Ishikawa (cell line): ENCODE data around the gene PTPRM.

Experiments used
- CEBPB ChIP-seq: IDR thresholded peaks from 2 replicates; pipeline ENCODE4 v1.6.1; 2012
- CREB1 ChIP-seq: IDR thresholded peaks from 2 replicates; pipeline ENCODE4 v1.6.1; 2012; ENCODE audit warnings: low read depth
- EGR1 ChIP-seq: IDR thresholded peaks from 2 replicates; pipeline ENCODE4 v1.6.1; 2012
- EP300 ChIP-seq: IDR thresholded peaks from 2 replicates; pipeline ENCODE4 v1.6.1; 2012; ENCODE audit warnings: borderline replicate concordance
- FOXM1 ChIP-seq: IDR thresholded peaks from 2 replicates; pipeline ENCODE4 v1.6.1; 2012; ENCODE audit warnings: low read depth, borderline replicate concordance
- MAX ChIP-seq: IDR thresholded peaks from 2 replicates; pipeline ENCODE4 v1.6.1; 2012
- NFIC ChIP-seq: IDR thresholded peaks from 2 replicates; pipeline ENCODE4 v1.6.1; 2012
- RAD21 ChIP-seq: IDR thresholded peaks from 2 replicates; pipeline ENCODE4 v1.6.1; 2012; ENCODE audit warnings: low read depth
- REST ChIP-seq: IDR thresholded peaks from 2 replicates; pipeline ENCODE4 v1.6.1; 2012; ENCODE audit warnings: low read depth, mild to moderate bottlenecking
- TAF1 ChIP-seq: IDR thresholded peaks from 2 replicates; pipeline ENCODE4 v1.6.1; 2012; ENCODE audit warnings: low read depth, mild to moderate bottlenecking
- TCF12 ChIP-seq: IDR thresholded peaks from 2 replicates; pipeline ENCODE4 v1.6.1; 2012; ENCODE audit warnings: low read depth
- TEAD4 ChIP-seq: IDR thresholded peaks from 2 replicates; pipeline ENCODE4 v1.6.1; 2012
- USF1 ChIP-seq: IDR thresholded peaks from 2 replicates; pipeline ENCODE4 v1.6.1; 2012
- YY1 ChIP-seq: IDR thresholded peaks from 2 replicates; pipeline ENCODE4 v1.6.1; 2012; ENCODE audit warnings: low read depth
- ZBTB7A ChIP-seq: IDR thresholded peaks from 2 replicates; pipeline ENCODE4 v1.6.1; 2012; ENCODE audit warnings: low read depth

PTPRM gene

GRCh38 chr18:7576077-7576476 is 9.0 kb downstream of the PTPRM start:
- TF ChIP-seq YY1 = no peak

GRCh38 chr18:7576685-7577084 is 9.6 kb downstream of the PTPRM start:
- no peak for TF ChIP-seq RAD21
- no peak for TF ChIP-seq USF1
- TF ChIP-seq EP300 = no peak
- TF ChIP-seq TAF1 = no peak
- no peak for TF ChIP-seq REST
- TF ChIP-seq CEBPB = no peak
- TF ChIP-seq TEAD4 = no peak
- no peak for TF ChIP-seq ZBTB7A
- no peak for TF ChIP-seq FOXM1

GRCh38 chr18:7577706-7578105 is 10.6 kb downstream of the PTPRM start:
- TF ChIP-seq CEBPB = no peak
- TF ChIP-seq TAF1 = no peak
- TF ChIP-seq TEAD4 = no peak
- no peak for TF ChIP-seq USF1
- no peak for TF ChIP-seq MAX
- TF ChIP-seq RAD21 = no peak
- no peak for TF ChIP-seq YY1
- no peak for TF ChIP-seq TCF12
- TF ChIP-seq REST = no peak
- no peak for TF ChIP-seq CREB1
- no peak for TF ChIP-seq FOXM1
- TF ChIP-seq NFIC = no peak
- TF ChIP-seq ZBTB7A = no peak
- TF ChIP-seq EGR1 = no peak
- no peak for TF ChIP-seq EP300

GRCh38 chr18:7579176-7579917 is 12.2 kb downstream of the PTPRM start:
- TF ChIP-seq CEBPB = no peak
- TF ChIP-seq NFIC = no peak
- TF ChIP-seq ZBTB7A = no peak
- no peak for TF ChIP-seq FOXM1
- no peak for TF ChIP-seq RAD21
- TF ChIP-seq TCF12 = no peak
- TF ChIP-seq TAF1 = no peak
- TF ChIP-seq MAX = no peak
- no peak for TF ChIP-seq TEAD4
- TF ChIP-seq YY1 = no peak
- TF ChIP-seq EGR1 = no peak
- TF ChIP-seq REST = no peak
